NCI-H82 (cell line): ENCODE results near the gene MRPL10.
A peak's percentile ranks its signal among the peaks of the same experiment; 100 is the strongest.

Experiments
- DNase-seq: peaks from one replicate; lab custom pipeline; 2025; lab: John Stamatoyannopoulos, UW

The MRPL10 gene

GRCh38 chr17:47831003-47831933 is at the start of gene MRPL10, which contains the start of gene LRRC46:
TSS of gene MRPL10 (minus strand) at chr17:47831541. CDS start at chr17:47831511, 30 bp downstream.
TSS of gene LRRC46 (plus strand) at chr17:47831670. CDS start at chr17:47831990, 320 bp downstream.
- DNase-seq = peak; percentile 98

- no peak for DNase-seq
Measured at GRCh38 chr17:47879776-47880454, 48.6 kb upstream of the MRPL10 start.

DNA sequence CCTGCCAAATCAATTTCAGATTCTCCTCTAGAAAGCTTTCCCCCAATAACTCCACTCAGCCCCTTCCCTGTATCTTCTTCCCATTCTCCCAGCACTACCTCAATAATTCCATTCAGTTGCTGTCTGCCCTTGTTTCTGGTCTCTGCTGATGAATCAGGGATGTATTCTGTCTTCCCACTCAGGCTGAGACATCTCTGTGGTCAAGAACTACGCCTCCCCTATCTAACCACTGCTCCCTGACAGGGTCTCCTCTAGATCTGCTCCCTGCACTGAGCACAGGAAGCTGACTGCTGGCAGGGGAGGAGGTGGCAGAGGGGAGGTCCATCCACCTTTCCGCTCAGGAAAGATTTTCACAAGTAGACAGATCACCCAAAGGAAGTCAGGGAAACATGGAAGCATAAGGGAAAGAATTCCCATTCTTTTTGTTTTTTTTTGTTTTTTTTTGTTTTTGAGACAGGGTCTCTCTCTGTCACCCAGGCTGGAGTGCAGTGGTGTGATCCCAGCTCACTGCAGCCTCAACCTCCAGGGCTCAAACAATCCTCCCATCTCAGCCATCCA is 47.8 kb upstream of the MRPL10 start:
- no peak for DNase-seq

DNA sequence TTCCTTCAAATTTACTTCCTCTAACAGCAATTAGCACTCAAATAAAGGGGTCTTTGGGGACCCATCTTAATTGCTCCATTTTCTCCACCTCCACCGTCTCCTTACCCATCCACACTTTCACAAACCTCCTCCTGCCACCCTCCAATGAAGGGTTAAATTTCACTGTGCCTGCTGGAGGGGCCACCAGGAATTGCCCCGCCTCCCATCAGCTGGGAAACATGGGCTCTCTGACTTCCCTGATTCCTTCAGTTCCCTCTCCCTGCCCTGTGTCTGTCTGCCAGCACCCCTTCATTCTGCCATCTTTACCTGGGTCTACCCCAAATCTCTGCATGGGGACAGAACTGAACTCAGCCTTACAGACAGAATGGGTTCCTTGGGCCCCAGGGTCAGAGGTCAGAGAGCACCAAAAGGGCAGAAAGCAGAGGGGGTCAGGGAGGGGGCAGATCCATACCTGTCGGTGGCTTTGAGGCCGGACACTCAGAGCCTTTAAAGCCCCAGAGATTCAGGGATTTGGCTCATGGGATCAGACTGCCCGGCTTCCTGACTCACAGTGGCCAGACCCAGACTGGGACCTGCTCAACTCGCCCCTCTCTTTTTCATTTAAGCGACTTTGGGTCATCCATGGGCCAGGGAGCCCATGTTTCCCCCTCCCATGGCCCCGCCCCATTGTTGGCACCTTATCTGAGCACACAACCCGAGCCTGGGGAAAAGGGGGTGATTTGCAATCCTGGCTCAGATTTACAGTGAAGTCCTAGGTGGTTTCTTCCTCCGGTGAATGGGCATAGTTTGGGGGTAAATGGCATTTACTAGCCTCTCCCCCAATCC is 47.1 kb upstream of the MRPL10 start:
- no peak for DNase-seq

- DNase-seq = no peak
Measured at GRCh38 chr17:47877368-47878034, 46.2 kb upstream of the MRPL10 start.

DNA sequence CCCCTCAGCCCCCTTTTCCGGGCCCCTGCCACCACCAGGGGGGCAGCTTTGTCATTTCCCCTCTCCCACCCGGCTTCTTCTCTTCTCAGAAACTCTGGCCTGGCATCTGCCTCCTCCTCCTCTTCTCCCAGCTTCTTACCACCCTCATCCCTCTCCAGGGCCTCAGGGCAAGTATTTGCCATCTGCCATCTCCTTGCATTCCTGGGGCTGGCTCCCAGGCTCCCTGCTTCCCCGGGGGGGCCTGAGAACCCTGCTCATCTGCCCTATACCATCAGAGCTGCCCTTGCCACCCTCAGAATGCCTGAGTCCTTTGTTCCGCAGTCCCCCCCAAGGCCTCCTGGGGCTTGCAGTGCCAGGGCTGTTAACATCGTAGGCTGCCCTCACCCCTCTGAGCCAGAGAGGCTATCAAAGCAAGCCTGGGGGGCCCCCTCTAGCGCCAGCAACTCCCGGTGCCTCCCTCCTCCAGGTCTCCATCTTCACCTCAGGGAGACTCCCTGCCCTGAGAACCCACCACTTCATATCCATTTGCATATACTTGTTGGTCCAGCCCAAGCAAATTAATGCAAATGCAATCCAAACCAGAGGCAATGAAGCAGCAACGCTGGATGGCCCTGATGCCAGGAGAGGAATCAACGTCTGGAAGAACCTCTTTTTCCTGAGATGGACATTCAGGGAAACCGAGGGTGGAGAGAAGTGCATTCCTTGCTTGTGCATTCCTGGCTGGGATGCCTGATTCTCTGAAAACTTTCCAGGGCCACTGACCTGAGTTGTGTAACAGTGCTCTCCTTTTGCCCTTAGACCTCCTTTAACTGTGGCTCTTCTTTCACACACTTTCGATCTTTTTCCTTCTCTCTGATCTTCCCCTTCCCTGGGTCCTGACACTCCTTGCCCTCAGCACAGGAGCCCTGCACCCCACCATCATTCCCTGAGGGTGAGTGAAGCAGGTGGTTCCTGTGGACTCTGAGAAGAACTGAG is 44.0 kb upstream of the MRPL10 start:
- DNase-seq = no peak

DNA sequence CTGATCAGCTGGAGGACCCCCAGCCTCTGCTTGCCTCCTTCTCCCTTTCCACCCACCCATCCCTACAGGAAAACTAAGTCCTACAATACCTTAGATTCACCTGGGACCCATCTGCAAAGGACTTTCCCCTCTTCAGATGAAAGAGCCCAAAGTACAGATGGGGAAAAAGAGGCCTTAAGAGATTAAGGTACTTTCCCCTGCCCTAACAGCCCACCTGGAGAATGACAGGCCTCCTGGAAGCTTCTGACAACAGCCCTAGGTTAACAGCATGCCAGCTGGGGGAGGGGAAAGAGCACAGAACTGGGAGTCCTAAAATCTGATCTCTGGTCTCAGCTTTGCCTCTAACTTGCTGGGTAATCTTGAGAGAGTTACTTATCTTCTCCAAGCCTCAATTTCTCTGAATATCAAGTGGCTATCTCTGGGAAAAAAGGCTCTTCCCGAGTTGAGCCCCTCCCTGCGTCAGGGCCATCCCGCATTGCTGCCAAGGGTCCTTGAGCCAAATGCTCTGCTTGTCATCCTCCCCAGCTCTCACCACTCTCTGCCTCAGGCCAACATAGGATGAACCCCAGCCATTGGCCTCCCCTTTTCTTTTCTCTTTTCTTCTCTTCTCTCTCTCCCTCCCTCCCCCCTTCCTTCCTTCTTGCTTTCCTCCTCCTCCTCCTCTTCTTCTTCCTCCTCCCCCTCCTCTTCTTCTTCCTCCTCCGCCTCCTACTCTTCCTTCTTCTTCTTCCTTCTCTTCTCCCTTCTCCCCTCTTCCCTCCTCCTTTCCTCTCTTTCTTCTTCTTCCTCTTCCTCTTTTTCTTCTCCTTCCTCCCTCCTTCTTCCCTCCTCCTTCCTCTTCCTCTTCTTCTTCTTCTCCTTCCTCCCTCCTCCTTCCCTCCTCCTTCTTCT is 42.1 kb upstream of the MRPL10 start:
- DNase-seq = no peak

DNA sequence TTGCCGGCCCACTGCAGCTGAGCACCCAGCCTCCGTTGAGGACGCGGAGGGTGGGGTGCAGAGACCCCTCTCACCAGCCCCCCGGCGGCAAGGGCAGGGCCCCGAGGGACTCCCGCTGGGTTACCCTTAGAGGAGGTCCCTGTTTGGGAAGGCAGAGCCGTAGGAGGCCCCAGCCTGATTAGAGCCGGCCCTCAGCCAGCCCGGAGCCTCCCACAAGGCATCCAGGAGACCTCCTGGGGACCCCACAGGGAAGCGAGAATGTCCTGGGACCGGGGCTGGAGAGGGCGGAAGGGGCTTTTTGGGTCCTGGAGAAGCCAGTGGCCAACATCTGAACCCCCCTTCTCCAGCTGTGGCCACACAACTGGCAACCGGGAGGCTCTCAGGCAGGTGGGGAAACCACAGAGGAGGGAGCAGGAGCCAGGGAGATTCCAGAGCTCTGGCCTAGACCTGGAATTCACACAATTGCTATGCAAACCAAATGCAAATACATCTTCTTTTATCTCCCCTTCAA is 41.4 kb upstream of the MRPL10 start:
- DNase-seq = no peak

GRCh38 chr17:47872019-47872650 is 40.8 kb upstream of the MRPL10 start:
- no peak for DNase-seq

GRCh38 chr17:47871048-47871447 is 39.7 kb upstream of the MRPL10 start:
- DNase-seq = no peak

GRCh38 chr17:47870056-47870455 is 38.7 kb upstream of the MRPL10 start:
- DNase-seq = no peak

- no peak for DNase-seq
Measured at GRCh38 chr17:47869114-47869513, 37.8 kb upstream of the MRPL10 start.

DNA sequence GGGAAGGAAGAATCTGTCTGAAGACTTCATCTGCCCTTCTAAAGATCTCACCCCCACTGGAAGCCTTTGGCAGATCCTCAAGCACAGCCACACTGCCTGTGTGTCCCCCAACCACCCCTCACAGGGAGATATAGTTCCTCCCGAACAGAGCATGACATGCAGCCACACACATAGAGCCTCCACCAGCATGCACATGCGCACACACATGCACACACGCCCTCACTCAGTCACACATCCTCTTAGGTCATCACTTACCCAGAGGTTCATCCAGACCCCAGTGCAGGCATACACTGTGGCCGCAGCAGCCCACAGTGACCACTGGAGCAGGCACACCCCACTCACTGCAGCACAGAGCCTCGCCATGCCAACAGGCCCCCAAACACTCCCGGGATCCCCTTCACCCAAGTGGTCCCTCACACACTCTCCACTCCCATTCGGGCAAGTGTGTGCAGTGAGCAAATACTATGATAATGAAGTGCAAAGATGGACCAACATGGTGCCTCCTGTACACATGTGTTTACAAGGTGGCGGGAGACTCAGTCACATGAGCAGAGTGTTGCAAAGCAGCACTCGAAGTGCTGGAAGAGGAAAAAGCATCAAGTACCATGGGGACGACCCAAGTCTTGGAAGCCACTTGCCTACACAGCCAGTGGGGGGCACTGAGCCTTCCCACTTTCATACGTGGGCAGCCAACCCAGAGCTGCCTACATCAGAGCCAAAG is 36.6 kb upstream of the MRPL10 start:
- no peak for DNase-seq

DNA sequence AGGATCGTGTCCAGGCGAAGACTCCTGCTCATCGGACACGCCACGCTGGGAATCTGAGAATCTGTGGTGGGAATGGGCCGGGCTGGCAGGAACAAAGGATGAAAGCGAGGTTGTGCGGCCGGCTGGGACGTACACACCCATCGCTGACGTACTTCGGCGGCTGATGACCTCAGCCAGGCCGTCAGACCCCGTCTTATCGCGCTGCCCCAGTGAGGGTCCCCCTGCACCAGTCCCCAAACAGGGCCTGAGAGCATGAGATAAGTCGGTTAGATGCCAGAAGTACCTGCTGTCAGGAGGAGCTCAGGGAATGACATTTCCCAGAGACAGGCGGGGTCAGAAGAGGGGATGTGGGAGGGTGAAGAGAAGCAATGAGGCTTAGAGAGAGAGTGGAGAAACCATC is 35.6 kb upstream of the MRPL10 start:
- DNase-seq = no peak

- no peak for DNase-seq
Measured at GRCh38 chr17:47864791-47865216, 33.5 kb upstream of the MRPL10 start.

DNA sequence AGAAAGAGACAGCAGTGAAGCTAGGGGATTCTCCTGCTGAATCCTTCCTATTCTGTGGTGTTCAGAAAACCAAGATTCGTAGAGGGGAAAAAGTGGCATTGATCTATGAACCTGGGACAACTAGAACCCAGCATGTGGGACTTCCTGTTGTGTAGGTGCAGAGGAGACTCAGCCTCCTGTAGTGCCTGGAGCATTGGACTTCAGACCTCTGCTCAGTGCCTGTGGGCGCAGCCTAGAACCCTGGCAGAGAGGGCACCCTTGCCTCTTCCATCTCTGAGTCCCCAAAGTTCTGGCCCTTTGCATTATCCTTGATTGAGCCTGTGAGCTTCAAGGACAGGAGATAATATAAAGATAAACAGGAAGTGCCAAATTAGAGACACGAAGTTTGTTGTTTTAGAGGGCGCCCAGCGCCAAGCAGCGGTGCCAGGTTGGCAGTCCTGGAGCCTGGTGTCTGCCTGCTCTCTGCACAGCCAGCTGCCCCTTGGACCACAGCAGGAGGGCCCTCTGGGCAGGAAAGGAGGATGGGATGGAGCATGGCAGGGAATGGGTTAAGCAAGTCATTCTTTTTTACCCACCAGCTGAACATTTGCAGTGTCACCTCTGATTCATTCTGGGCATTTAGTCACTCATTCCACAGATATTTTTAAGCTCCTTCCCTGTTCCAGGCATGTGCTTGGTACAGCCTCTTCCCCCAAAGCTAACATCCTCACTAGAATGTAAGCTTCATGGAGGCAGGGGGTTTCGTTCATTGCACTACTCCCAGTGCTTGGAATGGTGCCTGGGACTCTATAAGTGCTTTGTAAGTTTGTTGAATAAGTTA is 31.5 kb upstream of the MRPL10 start:
- no peak for DNase-seq

- DNase-seq = no peak
Measured at GRCh38 chr17:47860386-47860785, 29.0 kb upstream of the MRPL10 start.
